ENCODE data around the gene TPK1.

GRCh38 chr7:144814299-144814698 is 21.6 kb downstream of the TPK1 start:
- TF ChIP-seq CTCF (IDR thresholded peaks at IDR 0.05; ENCODE audit: low read depth, low read length) (no peak), MAX (IDR thresholded peaks at IDR 0.05; ENCODE audit: low read depth, low read length) (no peak), MYC (IDR thresholded peaks at IDR 0.05; ENCODE audit: low read depth, low read length) (no peak), POLR2A (IDR thresholded peaks at IDR 0.05; ENCODE audit: extremely low read depth, insufficient read length) (no peak)

Measured in NB4 (cell line).